SK-N-SH treated with all-trans-retinoic acid at 6 μM for 48 hours (cell line): ENCODE measurements around the gene IGF2R.

Source experiments
- ZNF565 ChIP-seq: fragments of 450-650 bp; formaldehyde crosslinking; conservative IDR thresholded peaks from 2 replicates; pipeline ENCODE4 v1.5.0; 2020; ENCODE audit warnings: low read depth, mild to moderate bottlenecking, moderate library complexity
- TF ChIP-seq, protein P1 (sequence below): fragments of 250-450 bp; sonication (Bioruptor Pico); IDR thresholded peaks from 2 replicates; pipeline ENCODE4 v1.8.0; 2020; ENCODE audit warnings: mild to moderate bottlenecking, moderate library complexity, borderline replicate concordance

DNA sequence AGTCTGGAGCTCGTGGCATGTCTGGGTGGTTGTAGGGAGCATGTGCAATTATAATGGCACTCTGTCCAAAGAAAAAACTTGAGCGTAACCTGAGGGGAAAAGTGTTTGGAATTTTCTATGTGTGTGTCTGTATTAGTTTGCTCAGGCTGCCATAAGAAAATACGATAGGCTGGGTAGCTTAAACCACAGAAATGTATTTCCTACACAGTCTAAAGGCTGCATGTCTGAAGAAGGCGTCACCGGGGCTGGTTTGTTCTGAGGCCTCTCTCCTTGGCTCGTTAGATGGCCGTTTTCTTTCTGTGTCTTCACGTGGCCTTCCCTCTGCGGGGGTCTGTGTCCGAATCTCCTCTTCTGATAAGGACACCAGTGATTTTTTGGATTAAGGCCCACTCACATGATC, 59.0 kb downstream of the IGF2R start:
- TF ChIP-seq, protein P1, sequence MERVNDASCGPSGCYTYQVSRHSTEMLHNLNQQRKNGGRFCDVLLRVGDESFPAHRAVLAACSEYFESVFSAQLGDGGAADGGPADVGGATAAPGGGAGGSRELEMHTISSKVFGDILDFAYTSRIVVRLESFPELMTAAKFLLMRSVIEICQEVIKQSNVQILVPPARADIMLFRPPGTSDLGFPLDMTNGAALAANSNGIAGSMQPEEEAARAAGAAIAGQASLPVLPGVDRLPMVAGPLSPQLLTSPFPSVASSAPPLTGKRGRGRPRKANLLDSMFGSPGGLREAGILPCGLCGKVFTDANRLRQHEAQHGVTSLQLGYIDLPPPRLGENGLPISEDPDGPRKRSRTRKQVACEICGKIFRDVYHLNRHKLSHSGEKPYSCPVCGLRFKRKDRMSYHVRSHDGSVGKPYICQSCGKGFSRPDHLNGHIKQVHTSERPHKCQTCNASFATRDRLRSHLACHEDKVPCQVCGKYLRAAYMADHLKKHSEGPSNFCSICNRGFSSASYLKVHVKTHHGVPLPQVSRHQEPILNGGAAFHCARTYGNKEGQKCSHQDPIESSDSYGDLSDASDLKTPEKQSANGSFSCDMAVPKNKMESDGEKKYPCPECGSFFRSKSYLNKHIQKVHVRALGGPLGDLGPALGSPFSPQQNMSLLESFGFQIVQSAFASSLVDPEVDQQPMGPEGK (CRISPR knock-in tag), result no peak
- no peak for TF ChIP-seq ZNF565
